ENCODE measurements around the gene ASGR2. TPM values are rescaled to one million over a fixed set of nuclear protein-coding genes. Genes with fewer than 3 reads are reported as not detected.

The ASGR2 gene
- total RNA-seq, 2 experiments from 2014 or later: 0.20 to 0.36 TPM

DNA sequence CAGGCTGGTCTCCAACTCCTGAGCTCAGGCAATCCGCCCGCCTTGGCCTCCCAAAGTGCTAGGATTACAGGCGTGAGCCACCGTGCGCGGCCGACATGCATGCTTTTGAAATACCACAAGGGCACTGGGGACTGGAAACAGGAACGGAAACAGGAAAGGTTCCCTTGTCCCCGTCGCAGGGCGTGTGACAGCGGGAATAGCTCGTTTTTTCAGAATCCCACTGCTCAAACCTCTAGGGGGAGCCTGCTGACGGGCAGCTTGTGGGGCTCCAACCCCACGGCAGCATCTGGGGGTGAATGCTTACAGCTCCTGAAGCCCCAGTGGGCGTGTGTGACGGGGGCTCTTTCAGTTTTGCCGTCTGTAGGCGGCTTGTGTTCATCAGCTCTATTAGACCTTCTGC lies 18.8 kb upstream of the ASGR2 start:
- ATAC-seq (ENCODE audit: poor library complexity): no peak
- intact Hi-C loops (cut with DNase I, micrococcal nuclease): no loop called here
- ChIA-PET POLR2A (interaction anchor here (1.2 to 3.2 kb wide), 5 partner anchors 81 to 118 kb away, joined by 3 to 51 read pairs (median 5); partner anchors contain the start of gene SLC16A13), CTCF (interaction anchor here (0.9 to 7.2 kb wide), 6 partner anchors 44 to 93 kb away, joined by 3 to 77 read pairs (median 6); no protein-coding TSS in a partner anchor)
- TF ChIP-seq, protein P1, sequence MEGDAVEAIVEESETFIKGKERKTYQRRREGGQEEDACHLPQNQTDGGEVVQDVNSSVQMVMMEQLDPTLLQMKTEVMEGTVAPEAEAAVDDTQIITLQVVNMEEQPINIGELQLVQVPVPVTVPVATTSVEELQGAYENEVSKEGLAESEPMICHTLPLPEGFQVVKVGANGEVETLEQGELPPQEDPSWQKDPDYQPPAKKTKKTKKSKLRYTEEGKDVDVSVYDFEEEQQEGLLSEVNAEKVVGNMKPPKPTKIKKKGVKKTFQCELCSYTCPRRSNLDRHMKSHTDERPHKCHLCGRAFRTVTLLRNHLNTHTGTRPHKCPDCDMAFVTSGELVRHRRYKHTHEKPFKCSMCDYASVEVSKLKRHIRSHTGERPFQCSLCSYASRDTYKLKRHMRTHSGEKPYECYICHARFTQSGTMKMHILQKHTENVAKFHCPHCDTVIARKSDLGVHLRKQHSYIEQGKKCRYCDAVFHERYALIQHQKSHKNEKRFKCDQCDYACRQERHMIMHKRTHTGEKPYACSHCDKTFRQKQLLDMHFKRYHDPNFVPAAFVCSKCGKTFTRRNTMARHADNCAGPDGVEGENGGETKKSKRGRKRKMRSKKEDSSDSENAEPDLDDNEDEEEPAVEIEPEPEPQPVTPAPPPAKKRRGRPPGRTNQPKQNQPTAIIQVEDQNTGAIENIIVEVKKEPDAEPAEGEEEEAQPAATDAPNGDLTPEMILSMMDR (IDR thresholded peaks at IDR 0.05): no peak
- Mint-ChIP-seq H3K36me3 (ENCODE audit: low read depth) (no peaks in the 10 kb centered on the region), H3K4me1 (ENCODE audit: low read depth) (peaks cover 29% of the 10 kb centered on the region), H3K27ac (peak overlapping the region; percentile 88), H3K9me3 (no peaks in the 10 kb centered on the region), H3K27me3 (peaks cover 4% of the 10 kb centered on the region), H3K4me3 (peak overlapping the region; percentile 66)
- peaks cover 31% of the 10 kb centered on the region for H3K4me1 ChIP-seq (ENCODE audit: insufficient read depth, low read length)
- peaks cover 0 to 4% of the 10 kb centered on the region in 2 experiments for H3K27me3 ChIP-seq (ENCODE audit: control insufficient read depth in 1 of 2, insufficient read depth in 2 of 2, low read length in 2 of 2)
- H3K9me3 ChIP-seq (ENCODE audit: control insufficient read depth in 1 of 2, insufficient read depth in 1 of 2, low read length in 2 of 2): no peaks in the 10 kb centered on the region
- H3K36me3 ChIP-seq (ENCODE audit: insufficient read depth, low read length): no peaks in the 10 kb centered on the region
- peak overlapping the region in 1 of 2 donors; percentile 28 for H3K27ac ChIP-seq (ENCODE audit: low read depth in 1 of 2, low read length in 2 of 2)
- peak overlapping the region; percentile 16 for H3K4me3 ChIP-seq (ENCODE audit: low read length)
- DNase-seq: peak in 13 of 14 experiments; percentile 3 to 75 (median 23)

- Mint-ChIP-seq H3K27me3 (peaks cover 4% of the 10 kb centered on the region), H3K36me3 (ENCODE audit: low read depth) (no peaks in the 10 kb centered on the region), H3K4me1 (ENCODE audit: low read depth) (peaks cover 29% of the 10 kb centered on the region), H3K9me3 (no peaks in the 10 kb centered on the region), H3K27ac (peak overlapping the region; percentile 88), H3K4me3 (peak overlapping the region; percentile 51)
- Histone ChIP-seq H3K27me3 (ENCODE audit: control insufficient read depth in 1 of 2, insufficient read depth in 2 of 2, low read length in 2 of 2) (peaks cover 0 to 3% of the 10 kb centered on the region in 2 experiments), H3K4me3 (ENCODE audit: low read length) (no peak overlapping the region), H3K4me1 (ENCODE audit: insufficient read depth, low read length) (peaks cover 31% of the 10 kb centered on the region), H3K9me3 (ENCODE audit: control insufficient read depth in 1 of 2, insufficient read depth in 1 of 2, low read length in 2 of 2) (no peaks in the 10 kb centered on the region), H3K36me3 (ENCODE audit: insufficient read depth, low read length) (no peaks in the 10 kb centered on the region), H3K27ac (ENCODE audit: low read depth in 1 of 2, low read length in 2 of 2) (peak overlapping the region; percentile 55 to 86)
- DNase-seq (peak; percentile 23 to 91 (median 49)), ATAC-seq (ENCODE audit: poor library complexity) (peak; percentile 97)
- intact Hi-C loops (cut with DNase I, micrococcal nuclease): loop anchor here in 1 of 2 experiments (1.0 kb wide), 1 partner anchor 86 kb away; no protein-coding TSS in a partner anchor
- ChIA-PET POLR2A (interaction anchor here (0.6 to 3.2 kb wide), 9 partner anchors 71 to 1091 kb away, joined by 3 to 51 read pairs (median 3); partner anchors contain the start of gene SLC16A13), CTCF (interaction anchor here (1.0 to 7.2 kb wide), 3 partner anchors 12 to 87 kb away, joined by 4 to 77 read pairs (median 14); no protein-coding TSS in a partner anchor)
- TF ChIP-seq, protein P1 (IDR thresholded peaks at IDR 0.05): peak; percentile 1
Measured at GRCh38 chr17:7132511-7133094, 18.0 kb upstream of the ASGR2 start.

DNA sequence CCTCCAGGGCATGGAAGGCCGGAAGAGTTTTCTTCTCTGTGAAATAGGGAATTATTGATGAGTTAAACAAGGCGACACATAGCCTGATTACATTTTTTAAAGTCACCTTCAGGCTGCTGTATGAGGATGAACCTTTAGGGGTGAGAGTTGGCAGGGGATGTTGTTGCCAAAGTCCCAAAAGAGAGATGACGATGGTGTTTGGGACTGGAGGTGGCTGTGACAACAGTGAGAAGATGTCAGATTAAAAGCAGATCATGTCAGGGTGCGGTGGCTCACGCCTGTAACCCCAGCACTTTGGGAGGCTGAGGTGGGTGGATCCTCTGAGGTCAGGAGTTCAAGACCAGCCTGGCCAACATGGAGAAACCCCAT lies 16.8 kb upstream of the ASGR2 start:
- TF ChIP-seq, protein P1 (IDR thresholded peaks at IDR 0.05): no peak
- no peaks in the 10 kb centered on the region for H3K27me3 ChIP-seq (ENCODE audit: control insufficient read depth in 1 of 2, insufficient read depth in 2 of 2, low read length in 2 of 2)
- peaks cover 3% of the 10 kb centered on the region for H3K27me3 Mint-ChIP-seq
- peaks cover 31% of the 10 kb centered on the region for H3K4me1 ChIP-seq (ENCODE audit: insufficient read depth, low read length)
- CTCF ChIA-PET: interaction anchor here (0.5 to 1.0 kb wide), 2 partner anchors 11 to 55 kb away, joined by 3 to 4 read pairs; no protein-coding TSS in a partner anchor
- H3K36me3 Mint-ChIP-seq (ENCODE audit: low read depth): no peaks in the 10 kb centered on the region
- H3K9me3 Mint-ChIP-seq: no peaks in the 10 kb centered on the region
- no peak for ATAC-seq (ENCODE audit: poor library complexity)
- intact Hi-C loops (cut with DNase I, micrococcal nuclease): no loop called here
- H3K27ac ChIP-seq (ENCODE audit: low read depth in 1 of 2, low read length in 2 of 2): no peak overlapping the region
- no peak overlapping the region for H3K4me3 ChIP-seq (ENCODE audit: low read length)
- peaks cover 29% of the 10 kb centered on the region for H3K4me1 Mint-ChIP-seq (ENCODE audit: low read depth)
- H3K27ac Mint-ChIP-seq: peak overlapping the region; percentile 88
- H3K4me3 Mint-ChIP-seq: peak overlapping the region; percentile 39
- H3K36me3 ChIP-seq (ENCODE audit: insufficient read depth, low read length): no peaks in the 10 kb centered on the region
- peak in 1 of 14 experiments; percentile 22 for DNase-seq
- POLR2A ChIA-PET: no interaction called here
- no peaks in the 10 kb centered on the region for H3K9me3 ChIP-seq (ENCODE audit: control insufficient read depth in 1 of 2, insufficient read depth in 1 of 2, low read length in 2 of 2)

All from CD4-positive, alpha-beta T cell (primary cell).